GM21381 (cell line): ENCODE results near the gene BMAL2.

Experiments
- ATAC-seq: cut with Tn5 transposase; IDR thresholded peaks from one replicate; pipeline ENCODE4 v1.9.1; 2021; ENCODE audit warnings: mild to moderate bottlenecking, moderate library complexity; ENCODE audit not compliant: unreplicated experiment

Gene BMAL2

DNA sequence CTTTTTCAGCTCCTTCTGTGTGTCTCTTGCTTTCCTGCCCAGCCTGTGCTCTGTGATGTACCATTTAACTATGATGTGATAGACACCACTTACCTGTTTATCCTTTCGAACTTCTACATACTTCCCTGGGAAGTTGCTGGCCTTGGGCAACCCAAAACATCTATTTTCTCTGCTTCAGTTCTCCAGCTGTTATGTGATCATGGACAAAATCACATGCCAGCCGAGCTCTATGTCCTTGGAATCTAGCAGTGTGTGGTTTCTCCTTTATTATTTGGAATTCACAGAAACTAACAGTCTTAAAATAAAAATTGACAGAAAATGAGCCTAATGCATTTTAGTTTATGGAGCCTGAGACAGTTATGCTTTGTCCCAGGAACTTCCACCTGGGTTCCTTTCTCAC is 22.9 kb downstream of the BMAL2 start:
- no peak for ATAC-seq

DNA sequence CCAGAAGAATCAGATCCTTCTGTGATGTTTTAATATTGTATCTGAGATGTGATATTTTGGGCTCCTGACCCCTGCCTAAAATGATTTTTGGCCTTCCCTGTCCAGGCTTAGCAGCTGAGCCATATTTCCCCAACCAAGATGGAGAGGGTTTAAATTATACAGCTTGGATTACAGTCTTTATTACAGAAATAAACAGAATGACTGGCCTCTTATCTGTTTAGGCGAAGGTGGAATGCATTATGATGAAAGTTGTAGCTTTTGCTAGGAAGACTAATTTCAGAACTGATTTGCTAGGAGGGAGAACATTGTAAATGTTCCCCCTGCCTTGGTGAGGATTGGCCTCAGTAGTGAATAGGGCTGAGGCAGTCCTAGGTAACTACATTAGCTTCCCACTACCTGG is 23.3 kb downstream of the BMAL2 start:
- ATAC-seq: no peak

- ATAC-seq: no peak
Measured at GRCh38 chr12:27359578-27360340, 27.1 kb downstream of the BMAL2 start.

GRCh38 chr12:27361372-27361771 is 28.7 kb downstream of the BMAL2 start:
- no peak for ATAC-seq

DNA sequence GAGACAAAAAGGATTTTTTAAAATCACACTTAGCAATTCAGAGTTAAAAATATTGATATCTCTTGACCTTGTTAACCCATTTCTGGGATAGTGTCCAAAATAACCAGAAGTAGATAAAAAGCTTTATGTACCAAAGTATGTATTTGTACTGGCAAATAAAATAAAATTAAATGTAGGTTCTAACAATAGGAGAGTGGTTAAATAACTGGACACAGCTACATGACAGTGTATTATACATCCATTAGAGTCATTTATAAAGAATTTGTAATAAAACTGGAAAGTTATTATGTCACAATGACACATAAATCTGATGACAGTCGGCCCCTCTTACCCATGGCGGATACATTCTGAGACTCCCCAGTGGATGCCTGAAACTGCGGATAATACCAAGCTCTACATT is 34.0 kb downstream of the BMAL2 start:
- ATAC-seq: no peak

GRCh38 chr12:27367078-27367477 is 34.4 kb downstream of the BMAL2 start:
- no peak for ATAC-seq

DNA sequence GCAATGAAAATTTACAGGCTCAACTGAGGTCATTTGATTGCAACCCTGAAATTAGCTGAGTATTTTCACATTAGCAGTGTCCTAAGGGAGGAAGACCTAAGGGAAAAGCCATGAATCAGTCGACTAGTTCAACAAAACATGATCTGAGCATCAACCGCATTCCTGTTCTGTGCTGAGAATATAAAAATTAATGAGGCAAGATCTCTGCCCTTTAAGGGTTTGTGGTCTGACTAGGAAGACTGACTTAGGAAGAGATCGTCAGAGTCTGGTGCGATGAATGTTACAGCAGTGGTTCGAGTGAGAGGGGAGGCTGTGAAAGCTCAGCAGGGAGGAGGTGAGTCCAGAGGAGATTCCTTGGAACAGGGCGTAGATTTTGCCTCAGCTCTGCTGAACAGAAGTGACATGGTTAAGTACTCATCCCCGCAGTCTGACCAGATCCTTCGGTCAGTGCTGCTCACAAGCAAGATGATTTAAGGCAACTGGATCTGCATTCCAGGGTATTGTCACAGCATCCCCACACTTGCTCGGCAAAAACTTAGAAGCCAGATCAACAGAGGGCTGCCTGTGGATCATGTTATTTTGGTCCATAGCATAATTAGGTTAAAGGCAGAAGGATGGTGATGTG is 49.6 kb downstream of the BMAL2 start:
- ATAC-seq: no peak
